H9 (cell line): ENCODE measurements around the gene TMEFF2. TPM values are rescaled to one million over a fixed set of nuclear protein-coding genes. Genes with fewer than 3 reads are reported as not detected.

Source experiments
- DNase-seq: peaks from one replicate; pipeline ENCODE4 v3.0.0-alpha.2; 2017
- H2AFZ ChIP-seq: one replicate; pipeline ENCODE4 v1.6.1; 2013; ENCODE audit warnings: mild to moderate bottlenecking, low read length, control low read depth, moderate library complexity
- H2AK5ac ChIP-seq: 2 replicates; pipeline ENCODE4 v1.6.1; 2013; ENCODE audit warnings: low read length, control low read depth, mixed read lengths; ENCODE audit not compliant: insufficient read length
- H2BK120ac ChIP-seq: one replicate; pipeline ENCODE4 v1.6.1; 2013; ENCODE audit warnings: low read depth, mild to moderate bottlenecking, low read length, control low read depth, inconsistent platforms; ENCODE audit not compliant: poor library complexity, severe bottlenecking
- H2BK12ac ChIP-seq: 2 replicates; pipeline ENCODE4 v1.6.1; 2013; ENCODE audit warnings: low read length, control low read depth, mixed read lengths, low read depth; ENCODE audit not compliant: insufficient read length
- H2BK15ac ChIP-seq: 2 replicates; pipeline ENCODE4 v1.6.1; 2013; ENCODE audit warnings: low read depth, low read length, control low read depth
- H2BK20ac ChIP-seq: one replicate; pipeline ENCODE4 v1.6.1; 2013; ENCODE audit warnings: low read depth, mild to moderate bottlenecking, low read length, control low read depth, inconsistent platforms; ENCODE audit not compliant: poor library complexity, severe bottlenecking
- H2BK5ac ChIP-seq: 2 replicates; pipeline ENCODE4 v1.6.1; 2013; ENCODE audit warnings: low read length, control low read depth, mixed read lengths; ENCODE audit not compliant: insufficient read length
- H3K14ac ChIP-seq: 2 replicates; pipeline ENCODE4 v1.6.1; 2013; ENCODE audit warnings: low read length, control low read depth; ENCODE audit not compliant: insufficient read depth
- H3K18ac ChIP-seq: 2 replicates; pipeline ENCODE4 v1.6.1; 2013; ENCODE audit warnings: low read depth, mild to moderate bottlenecking, mixed read lengths, low read length, control low read depth; ENCODE audit not compliant: insufficient read length
- H3K23ac ChIP-seq: 2 replicates; pipeline ENCODE4 v1.6.1; 2013; ENCODE audit warnings: low read length, control low read depth, mixed read lengths, low read depth; ENCODE audit not compliant: insufficient read length
- H3K23me2 ChIP-seq: 2 replicates; pipeline ENCODE4 v1.6.1; 2013; ENCODE audit warnings: low read depth, mild to moderate bottlenecking, mixed read lengths, low read length, control low read depth; ENCODE audit not compliant: insufficient read length, poor library complexity, severe bottlenecking
- H3K27ac ChIP-seq: 2 replicates; pipeline ENCODE4 v1.5.1; 2013; ENCODE audit warnings: low read length, control low read depth, mixed read lengths, low read depth; ENCODE audit not compliant: insufficient read length
- H3K27me3 ChIP-seq: 2 replicates; pipeline ENCODE4 v1.6.1; 2013; ENCODE audit warnings: low read length, control low read depth, inconsistent platforms; ENCODE audit not compliant: insufficient read depth
- H3K4ac ChIP-seq: 2 replicates; pipeline ENCODE4 v1.6.1; 2013; ENCODE audit warnings: low read depth, mild to moderate bottlenecking, control low read depth, inconsistent platforms, low read length, moderate library complexity
- H3K4me1 ChIP-seq: 2 replicates; pipeline ENCODE4 v1.6.1; 2013; ENCODE audit warnings: low read length, control low read depth, inconsistent platforms; ENCODE audit not compliant: insufficient read depth
- H3K4me2 ChIP-seq: 2 replicates; pipeline ENCODE4 v1.6.1; 2013; ENCODE audit warnings: low read length, control low read depth, mixed read lengths; ENCODE audit not compliant: insufficient read length, insufficient read depth
- H3K56ac ChIP-seq: 2 replicates; pipeline ENCODE4 v1.6.1; 2013; ENCODE audit warnings: low read depth, mild to moderate bottlenecking, mixed read lengths, low read length, control low read depth; ENCODE audit not compliant: insufficient read length
- H3K79me1 ChIP-seq: 2 replicates; pipeline ENCODE4 v1.6.1; 2013; ENCODE audit warnings: low read depth, mild to moderate bottlenecking, moderate library complexity, low read length, control low read depth, inconsistent platforms; ENCODE audit not compliant: insufficient read depth, poor library complexity, severe bottlenecking
- H3K79me2 ChIP-seq: 2 replicates; pipeline ENCODE4 v1.6.1; 2013; ENCODE audit warnings: low read length, control low read depth, inconsistent platforms; ENCODE audit not compliant: insufficient read depth
- H3K9ac ChIP-seq: 2 replicates; pipeline ENCODE4 v1.6.1; 2013; ENCODE audit warnings: low read length, control low read depth, mixed read lengths; ENCODE audit not compliant: insufficient read length; ENCODE audit errors: extremely low read depth
- H3K9me3 ChIP-seq: one replicate; pipeline ENCODE4 v1.6.1; 2013; ENCODE audit warnings: low read depth, low read length, inconsistent platforms; ENCODE audit not compliant: control insufficient read depth
- H3T11ph ChIP-seq: one replicate; pipeline ENCODE4 v1.6.1; 2013; ENCODE audit warnings: mild to moderate bottlenecking, low read length, control low read depth, inconsistent platforms
- H4K20me1 ChIP-seq: one replicate; pipeline ENCODE4 v1.6.1; 2013; ENCODE audit not compliant: control insufficient read depth, insufficient read length, insufficient read depth
- H4K5ac ChIP-seq: 2 replicates; pipeline ENCODE4 v1.6.1; 2013; ENCODE audit warnings: low read depth, mild to moderate bottlenecking, mixed read lengths, low read length, control low read depth; ENCODE audit not compliant: insufficient read length
- H4K8ac ChIP-seq: replicated peaks from 2 replicates; pipeline ENCODE4 v1.6.1; 2013; ENCODE audit warnings: low read length, control low read depth, mixed read lengths, low read depth; ENCODE audit not compliant: insufficient read length
- H4K91ac ChIP-seq: 2 replicates; pipeline ENCODE4 v1.6.1; 2013; ENCODE audit warnings: low read depth, mild to moderate bottlenecking, moderate library complexity, mixed read lengths, low read length, control low read depth; ENCODE audit not compliant: insufficient read length
- H3K27ac Mint-ChIP-seq, 3 experiments: 2 replicates in 2 of 3; 3 replicates in 1 of 3; pipeline ENCODE4 v1.8.0; 2020 to 2021; ENCODE audit warnings: mixed read lengths in 3 of 3, mild to moderate bottlenecking in 1 of 3, moderate library complexity in 1 of 3
- H3K27me3 Mint-ChIP-seq: 2 replicates; pipeline ENCODE4 v1.8.0; 2021; ENCODE audit warnings: low read depth, mild to moderate bottlenecking, moderate library complexity, mixed read lengths
- H3K36me3 Mint-ChIP-seq, 3 experiments: 2 replicates in 2 of 3; 3 replicates in 1 of 3; pipeline ENCODE4 v1.8.0; 2020 to 2021; ENCODE audit warnings: low read depth in 3 of 3, mixed read lengths in 3 of 3; ENCODE audit not compliant: insufficient read depth in 1 of 3
- H3K4me1 Mint-ChIP-seq, 2 experiments: 2 replicates each; pipeline ENCODE4 v1.8.0; 2020; ENCODE audit warnings: mixed read lengths in 2 of 2
- H3K4me3 Mint-ChIP-seq, 2 experiments: 2 replicates in 1 of 2; 3 replicates in 1 of 2; pipeline ENCODE4 v1.8.0; 2020 to 2021; ENCODE audit warnings: mild to moderate bottlenecking in 2 of 2, mixed read lengths in 2 of 2, moderate library complexity in 1 of 2
- H3K9me3 Mint-ChIP-seq, 2 experiments: 2 replicates in 1 of 2; 3 replicates in 1 of 2; pipeline ENCODE4 v1.8.0; 2020; ENCODE audit warnings: mild to moderate bottlenecking in 2 of 2, mixed read lengths in 2 of 2, moderate library complexity in 1 of 2
- CTCF ChIP-seq: fragments of 200-600 bp; sonication (generic); conservative IDR thresholded peaks from 3 replicates; pipeline ENCODE4 v1.8.0; 2021; ENCODE audit warnings: antibody characterized with exemption, mild to moderate bottlenecking
- WGBS: extraction: QIAGEN DNeasy Blood & Tissue Kit; methylation state at CpG from one replicate; pipeline ENCODE4 v1.1.7; 2013; ENCODE audit warnings: missing lambda C conversion rate, low lambda C conversion rate, mixed read lengths; ENCODE audit not compliant: insufficient read length; ENCODE audit errors: extremely low coverage; 5-methylcytosine and 5-hydroxymethylcytosine counted together
- total RNA-seq: library from RNA; stranded (reverse); gene quantifications from 2 replicates; pipeline ENCODE4 v1.2.1, GENCODE V29; 2021

The TMEFF2 gene
- total RNA-seq, 1 experiment from 2014 or later = 0.39 TPM

- H3K23me2 ChIP-seq = no peaks in the 10 kb centered on the region
- no CpG with 5 or more reads among the region's 3 CpGs for WGBS
These were observed 171.7 kb downstream of the TMEFF2 start for GRCh38 chr2:192023006-192023405.

More at GRCh38 chr2:192023006-192023405, 171.7 kb downstream of the TMEFF2 start:
- Mint-ChIP-seq H3K4me1 (peaks cover 17 to 24% of the 10 kb centered on the region in 2 experiments), H3K36me3 (no peaks in the 10 kb centered on the region), H3K9me3 (no peaks in the 10 kb centered on the region), H3K27ac (no peak overlapping the region), H3K4me3 (no peak overlapping the region), H3K27me3 (no peaks in the 10 kb centered on the region)
- no peaks in the 10 kb centered on the region for H3K9me3 ChIP-seq
- H3K56ac ChIP-seq = no peak overlapping the region
- H2AK5ac ChIP-seq = no peak overlapping the region
- no peak overlapping the region for H3K14ac ChIP-seq
- H4K5ac ChIP-seq = no peak overlapping the region
- no peak overlapping the region for H2BK20ac ChIP-seq
- H3T11ph ChIP-seq = no peak overlapping the region
- no peak overlapping the region for H4K8ac ChIP-seq
- no peak overlapping the region for H3K4ac ChIP-seq
- no peaks in the 10 kb centered on the region for H4K20me1 ChIP-seq
- H3K79me1 ChIP-seq = no peaks in the 10 kb centered on the region
- no peak for TF ChIP-seq CTCF
- H2AFZ ChIP-seq = no peak overlapping the region
- no peak overlapping the region for H2BK5ac ChIP-seq
- no peak overlapping the region for H2BK12ac ChIP-seq
- peaks cover 10% of the 10 kb centered on the region; the same call in 1 of the 2 replicates for H3K4me1 ChIP-seq
- no peak overlapping the region for H3K4me2 ChIP-seq
- no peaks in the 10 kb centered on the region for H3K27me3 ChIP-seq
- no peaks in the 10 kb centered on the region for H3K79me2 ChIP-seq
- no peak for DNase-seq
- no peak overlapping the region for H3K23ac ChIP-seq
- H4K91ac ChIP-seq = no peak overlapping the region
- no peak overlapping the region for H2BK15ac ChIP-seq
- no peak overlapping the region for H3K9ac ChIP-seq
- no peak overlapping the region for H2BK120ac ChIP-seq
- H3K27ac ChIP-seq = no peak overlapping the region
- H3K18ac ChIP-seq = no peak overlapping the region
